GM18526 (cell line): Measurements from ENCODE around the gene PXMP4.

Experiments used
- POLR2A ChIP-seq: IDR thresholded peaks from 3 replicates; pipeline ENCODE4 v1.6.1; 2011; ENCODE audit not compliant: insufficient read length; ENCODE audit errors: extremely low read depth

Gene PXMP4

GRCh38 chr20:33659341-33660034 is 60.6 kb downstream of the PXMP4 start:
- no peak for TF ChIP-seq POLR2A

DNA sequence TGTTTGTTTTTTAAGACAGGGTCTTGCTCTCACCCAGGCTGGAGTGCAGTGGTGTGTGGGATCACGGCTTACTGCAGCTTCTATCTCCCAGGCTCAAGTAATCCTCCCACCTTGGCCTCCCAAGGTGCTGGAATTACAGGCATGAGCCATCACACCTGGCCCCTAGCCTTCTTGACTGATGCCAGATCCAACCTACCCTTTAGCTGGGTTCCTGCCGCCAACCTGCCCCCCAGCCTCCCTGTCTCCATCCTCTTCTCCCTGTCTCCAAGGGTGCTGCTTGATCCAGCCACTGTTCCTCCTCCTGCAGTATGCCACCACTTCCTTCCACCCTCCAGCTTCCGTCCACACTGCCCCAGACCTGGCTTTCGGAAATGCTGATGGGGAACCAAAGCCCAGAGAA is 61.2 kb downstream of the PXMP4 start:
- TF ChIP-seq POLR2A, result no peak

GRCh38 chr20:33658510-33658909 is 61.6 kb downstream of the PXMP4 start:
- no peak for TF ChIP-seq POLR2A

DNA sequence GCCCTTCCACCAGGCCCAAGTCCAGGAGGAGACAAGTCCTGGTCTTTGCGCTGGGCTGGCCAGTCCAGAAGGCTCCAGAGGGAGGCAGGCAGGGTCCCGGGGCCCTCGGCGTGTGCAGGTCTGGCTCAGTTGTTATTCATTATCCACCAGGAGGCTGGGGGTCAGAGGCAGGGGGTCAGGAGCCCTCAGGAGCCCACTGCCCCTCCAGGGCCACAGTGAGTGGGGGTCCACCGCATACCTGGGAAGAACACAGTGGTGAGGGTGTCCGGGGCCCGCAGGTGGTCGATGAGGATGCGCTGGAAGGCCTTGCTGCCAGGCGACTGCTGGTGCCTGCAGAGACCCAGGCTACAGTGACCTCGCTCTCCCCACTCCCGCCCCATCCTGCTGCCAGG is 62.4 kb downstream of the PXMP4 start:
- no peak for TF ChIP-seq POLR2A

DNA sequence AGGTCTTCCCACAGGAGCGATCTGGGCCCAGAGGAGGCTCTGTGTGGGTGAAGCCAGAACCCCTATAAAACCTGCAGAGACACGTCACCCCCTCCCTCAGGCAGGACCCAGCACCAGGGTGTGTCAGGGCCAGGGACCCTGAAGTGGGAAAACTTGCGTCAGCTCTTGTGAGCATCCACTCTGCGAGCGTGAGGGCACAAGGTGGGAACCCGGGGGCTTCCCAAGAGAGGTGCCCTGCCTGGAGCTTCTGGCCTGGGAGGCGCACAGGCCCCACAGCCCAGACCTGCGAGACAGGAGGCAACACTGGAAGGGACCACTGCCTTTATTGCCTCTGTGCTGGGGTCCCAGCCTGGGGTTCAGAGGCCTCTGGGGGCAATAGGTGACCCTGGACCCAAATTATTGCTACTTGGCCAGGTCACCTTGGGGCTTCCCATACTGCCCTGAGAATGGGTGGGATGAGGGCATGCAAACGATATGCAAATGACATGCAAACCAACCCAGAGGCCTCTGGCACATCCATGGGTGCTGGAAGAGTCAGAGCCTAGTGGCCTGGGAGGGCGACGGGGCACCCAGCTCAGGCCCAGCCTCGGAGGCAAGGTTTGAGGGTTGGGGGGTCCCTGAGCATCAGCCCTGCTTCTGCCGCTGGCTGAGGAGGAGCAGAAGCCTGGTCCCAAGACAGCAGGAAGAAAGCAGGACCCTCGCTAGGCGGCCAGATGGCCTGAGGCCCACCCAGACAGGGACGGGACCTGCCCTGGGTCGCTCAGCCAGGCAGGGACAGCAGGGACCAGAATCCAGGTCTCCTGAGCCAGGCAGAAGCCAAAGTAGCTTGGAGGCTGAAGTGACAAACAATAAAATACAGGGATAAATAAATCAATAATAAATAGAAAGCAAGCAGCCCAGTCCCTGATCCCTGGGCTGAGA is 63.1 kb downstream of the PXMP4 start:
- no peak for TF ChIP-seq POLR2A

DNA sequence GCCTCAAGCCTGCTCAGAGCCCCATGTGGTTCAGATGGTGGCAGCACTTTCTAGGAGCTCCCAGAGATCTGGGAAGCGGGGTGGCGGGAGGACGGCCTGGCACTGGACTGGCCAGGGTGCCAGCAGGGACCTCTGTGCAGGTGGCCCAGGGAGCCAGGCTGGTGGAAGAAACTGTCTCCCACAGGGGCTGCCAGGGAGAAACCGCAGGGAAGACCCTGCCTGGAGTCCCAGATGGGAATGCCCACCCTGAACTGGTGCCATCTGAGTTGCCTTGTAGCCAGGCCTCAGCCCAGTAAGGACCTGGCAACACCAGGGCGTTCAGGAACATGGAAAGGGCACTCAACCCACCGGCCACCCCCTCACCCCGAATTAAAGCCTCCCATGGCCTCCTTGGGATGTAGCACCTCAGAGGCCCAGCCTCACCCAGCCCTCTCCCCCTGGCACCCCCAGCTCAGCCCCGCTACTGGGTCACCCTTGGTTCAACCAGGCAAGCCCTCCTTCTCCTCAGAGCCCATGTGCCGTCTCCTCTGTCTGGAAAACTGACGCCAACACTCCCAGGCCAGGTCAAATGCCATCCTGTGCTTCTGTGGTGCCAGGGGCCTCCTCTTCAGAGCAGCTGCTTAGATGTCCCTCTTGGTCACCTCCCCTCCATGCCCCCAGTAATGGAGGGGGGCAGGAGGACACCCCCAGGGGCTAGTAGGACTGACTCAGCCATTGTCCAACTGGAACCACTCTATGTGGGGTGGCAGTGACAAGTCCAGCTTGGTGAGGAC is 63.9 kb downstream of the PXMP4 start:
- TF ChIP-seq POLR2A, result no peak

- no peak for TF ChIP-seq POLR2A
Measured at GRCh38 chr20:33655164-33655563, 64.9 kb downstream of the PXMP4 start.

- no peak for TF ChIP-seq POLR2A
Measured at GRCh38 chr20:33654680-33655161, 65.4 kb downstream of the PXMP4 start.

DNA sequence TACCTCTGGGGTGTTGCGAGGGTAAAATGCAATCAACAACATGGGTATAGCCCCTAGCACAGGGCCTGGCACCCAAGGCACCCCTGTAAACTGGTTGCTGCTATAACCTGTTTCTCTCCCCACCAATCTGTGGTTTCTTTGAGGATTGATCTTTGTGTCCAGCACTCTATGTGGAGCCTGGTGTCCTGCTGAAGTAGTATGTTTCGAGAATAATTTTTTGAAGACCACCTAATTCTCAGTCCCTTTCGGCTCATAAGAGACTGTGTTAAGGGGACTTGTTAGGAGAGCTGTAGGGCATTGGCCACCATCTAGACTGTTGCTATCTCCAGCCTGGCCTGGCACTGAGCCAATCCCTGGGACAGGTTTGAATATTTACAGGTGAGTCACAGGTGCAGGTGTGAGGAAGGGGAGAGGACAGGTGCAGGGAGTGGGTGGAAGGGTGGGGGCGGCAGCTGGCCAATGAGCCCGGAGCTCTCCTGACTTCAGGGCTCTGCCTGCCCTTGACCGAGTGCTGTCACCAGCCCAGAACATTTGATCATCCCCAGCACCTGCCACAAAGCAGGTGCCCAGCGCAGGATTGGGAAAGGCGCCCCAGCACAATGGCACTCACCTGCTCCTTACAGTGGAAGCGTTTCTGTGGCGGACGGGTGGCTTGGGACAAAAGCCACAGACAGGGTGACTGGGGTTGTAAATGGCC is 66.1 kb downstream of the PXMP4 start:
- TF ChIP-seq POLR2A, result no peak

GRCh38 chr20:33653218-33653899 is 66.8 kb downstream of the PXMP4 start:
- TF ChIP-seq POLR2A, result no peak
